Nephron progenitor cell (in vitro differentiated cells): ENCODE data around the gene SSBP4.
A peak's percentile ranks its signal among the peaks of the same experiment; 100 is the strongest.

ENCODE experiments used
- DNase-seq: peaks from one replicate; pipeline ENCODE4 v3.0.0; 2021
- H3K27ac Mint-ChIP-seq: 2 replicates; pipeline ENCODE4 v1.8.0; 2021; ENCODE audit warnings: mild to moderate bottlenecking, moderate library complexity, mixed read lengths
- H3K27me3 Mint-ChIP-seq: 2 replicates; pipeline ENCODE4 v1.8.0; 2021; ENCODE audit warnings: mild to moderate bottlenecking, low read depth, mixed read lengths; ENCODE audit not compliant: poor library complexity
- H3K36me3 Mint-ChIP-seq: 2 replicates; pipeline ENCODE4 v1.8.0; 2021; ENCODE audit warnings: low read depth, mixed read lengths
- H3K4me1 Mint-ChIP-seq: 2 replicates; pipeline ENCODE4 v1.8.0; 2021; ENCODE audit warnings: mixed read lengths
- H3K4me3 Mint-ChIP-seq: 2 replicates; pipeline ENCODE4 v1.8.0; 2021; ENCODE audit warnings: mild to moderate bottlenecking, moderate library complexity, mixed read lengths
- H3K9me3 Mint-ChIP-seq: 2 replicates; pipeline ENCODE4 v1.8.0; 2021; ENCODE audit warnings: mild to moderate bottlenecking, moderate library complexity, mixed read lengths
- CTCF ChIP-seq: fragments of 200-600 bp; sonication (generic); IDR thresholded peaks from 2 replicates; pipeline ENCODE4 v1.5.0; 2021; ENCODE audit warnings: antibody characterized with exemption

Gene SSBP4

DNA sequence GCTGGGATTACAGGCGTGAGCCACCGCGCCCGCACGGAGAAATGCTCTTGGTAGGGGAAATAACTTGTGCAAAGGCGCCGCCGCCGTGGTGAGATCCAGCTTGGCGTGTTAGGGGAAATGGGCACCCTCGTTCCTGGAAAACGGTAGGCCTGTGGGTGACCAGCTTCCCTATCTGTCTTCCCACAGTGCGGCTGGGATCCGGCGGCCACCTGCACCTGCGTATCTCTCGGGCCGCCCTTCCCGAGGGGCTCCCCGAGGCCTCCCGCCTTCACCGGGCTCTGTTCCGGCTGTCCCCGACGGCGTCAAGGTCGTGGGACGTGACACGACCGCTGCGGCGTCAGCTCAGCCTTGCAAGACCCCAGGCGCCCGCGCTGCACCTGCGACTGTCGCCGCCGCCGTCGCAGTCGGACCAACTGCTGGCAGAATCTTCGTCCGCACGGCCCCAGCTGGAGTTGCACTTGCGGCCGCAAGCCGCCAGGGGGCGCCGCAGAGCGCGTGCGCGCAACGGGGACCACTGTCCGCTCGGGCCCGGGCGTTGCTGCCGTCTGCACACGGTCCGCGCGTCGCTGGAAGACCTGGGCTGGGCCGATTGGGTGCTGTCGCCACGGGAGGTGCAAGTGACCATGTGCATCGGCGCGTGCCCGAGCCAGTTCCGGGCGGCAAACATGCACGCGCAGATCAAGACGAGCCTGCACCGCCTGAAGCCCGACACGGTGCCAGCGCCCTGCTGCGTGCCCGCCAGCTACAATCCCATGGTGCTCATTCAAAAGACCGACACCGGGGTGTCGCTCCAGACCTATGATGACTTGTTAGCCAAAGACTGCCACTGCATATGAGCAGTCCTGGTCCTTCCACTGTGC lies 30.9 kb upstream of the SSBP4 start:
- Mint-ChIP-seq H3K27me3 (peaks cover 52% of the 10 kb centered on the region), H3K9me3 (no peaks in the 10 kb centered on the region), H3K4me1 (peaks cover 26% of the 10 kb centered on the region), H3K36me3 (no peaks in the 10 kb centered on the region), H3K27ac (no peak overlapping the region), H3K4me3 (peak overlapping the region; percentile 52)
- peak; percentile 99 for TF ChIP-seq CTCF
- DNase-seq, result peak; percentile 91

DNA sequence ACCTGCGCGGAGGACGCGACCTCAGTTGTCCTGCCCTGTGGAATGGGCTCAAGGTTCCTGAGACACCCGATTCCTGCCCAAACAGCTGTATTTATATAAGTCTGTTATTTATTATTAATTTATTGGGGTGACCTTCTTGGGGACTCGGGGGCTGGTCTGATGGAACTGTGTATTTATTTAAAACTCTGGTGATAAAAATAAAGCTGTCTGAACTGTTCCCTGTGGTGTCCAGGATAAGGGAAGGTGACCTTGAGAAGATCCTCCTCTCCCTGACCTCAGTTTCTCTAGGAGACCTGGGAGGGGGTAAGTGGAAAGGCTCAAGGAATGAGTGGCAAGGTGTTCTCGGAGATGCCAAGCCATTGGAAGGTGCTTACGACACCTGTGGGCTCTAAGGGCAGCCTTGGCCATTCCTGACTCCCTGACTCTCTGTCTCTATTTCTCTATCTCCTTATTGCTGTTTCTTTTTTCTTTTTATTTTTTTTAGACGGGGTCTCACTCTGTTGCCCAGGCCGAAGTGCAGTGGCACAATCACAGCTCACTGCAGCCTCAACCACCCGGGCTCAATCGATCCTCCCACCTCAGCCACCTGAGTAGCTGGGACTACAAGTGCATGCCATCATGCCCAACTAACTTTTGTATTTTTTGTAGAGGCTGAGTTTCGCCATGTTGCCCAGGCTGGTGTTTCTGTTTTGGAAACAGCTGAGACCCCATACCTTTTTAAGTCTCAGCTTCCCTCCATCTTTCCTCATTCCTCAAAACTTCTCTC lies 30.1 kb upstream of the SSBP4 start:
- DNase-seq, result no peak
- H3K9me3 Mint-ChIP-seq, result no peaks in the 10 kb centered on the region

GRCh38 chr19:18389726-18390064 lies 29.5 kb upstream of the SSBP4 start:
- peaks cover 20% of the 10 kb centered on the region for H3K4me1 Mint-ChIP-seq
- H3K27me3 Mint-ChIP-seq, result peaks cover 48% of the 10 kb centered on the region
- no peaks in the 10 kb centered on the region for H3K9me3 Mint-ChIP-seq
- no peak for DNase-seq
- no peak overlapping the region for H3K4me3 Mint-ChIP-seq
- no peak for TF ChIP-seq CTCF
- H3K36me3 Mint-ChIP-seq, result no peaks in the 10 kb centered on the region
- no peak overlapping the region for H3K27ac Mint-ChIP-seq

More for the DNA sequence above, 30.1 kb upstream of the SSBP4 start:
- Mint-ChIP-seq H3K36me3 (no peaks in the 10 kb centered on the region), H3K27ac (no peak overlapping the region), H3K4me3 (no peak overlapping the region), H3K4me1 (peaks cover 25% of the 10 kb centered on the region), H3K27me3 (peaks cover 52% of the 10 kb centered on the region)
- TF ChIP-seq CTCF, result no peak

DNA sequence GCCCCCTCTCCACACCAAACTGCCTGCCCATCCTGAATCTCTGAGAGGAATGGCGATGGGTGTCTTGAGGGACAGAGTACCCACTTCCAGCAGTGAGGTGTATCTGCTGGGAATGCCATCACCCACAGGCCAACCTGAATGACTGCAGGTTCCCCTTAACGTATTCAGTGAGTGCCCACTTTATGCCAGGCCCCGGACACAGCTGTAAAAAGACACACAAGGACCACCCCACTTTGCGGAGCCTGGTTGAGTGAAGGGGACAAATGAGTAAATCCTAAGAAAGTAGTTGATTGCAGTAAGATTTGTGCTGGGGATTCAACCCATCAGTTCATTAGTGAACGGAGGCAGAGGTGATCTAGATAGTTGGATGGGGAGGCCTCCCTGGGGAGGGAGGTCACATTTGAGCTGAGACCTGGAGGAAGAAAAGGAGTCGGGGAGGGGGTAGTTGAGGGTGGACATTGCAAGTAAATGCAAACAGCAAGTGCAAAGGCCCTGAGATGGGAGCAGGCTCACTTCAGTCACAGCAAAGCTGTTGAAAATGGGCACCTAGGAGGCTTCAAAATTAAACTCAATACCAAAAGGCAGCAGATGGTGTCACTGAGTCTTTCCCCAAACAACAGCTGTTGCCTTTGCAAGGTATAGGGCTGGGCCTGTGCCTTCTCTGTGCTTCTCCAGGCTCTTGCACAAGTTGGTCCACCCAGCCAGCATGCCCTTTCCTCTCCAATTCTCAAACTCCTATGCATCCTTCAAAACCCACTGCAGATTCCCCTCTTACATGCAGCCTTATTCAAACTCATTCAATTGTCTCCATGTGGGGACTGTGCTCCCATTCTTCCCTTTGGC lies 28.9 kb upstream of the SSBP4 start:
- H3K27ac Mint-ChIP-seq, result no peak overlapping the region
- DNase-seq, result no peak
- peaks cover 16% of the 10 kb centered on the region for H3K4me1 Mint-ChIP-seq
- no peak for TF ChIP-seq CTCF
- H3K27me3 Mint-ChIP-seq, result peaks cover 48% of the 10 kb centered on the region
- H3K4me3 Mint-ChIP-seq, result no peak overlapping the region
- H3K9me3 Mint-ChIP-seq, result no peaks in the 10 kb centered on the region
- H3K36me3 Mint-ChIP-seq, result no peaks in the 10 kb centered on the region

DNA sequence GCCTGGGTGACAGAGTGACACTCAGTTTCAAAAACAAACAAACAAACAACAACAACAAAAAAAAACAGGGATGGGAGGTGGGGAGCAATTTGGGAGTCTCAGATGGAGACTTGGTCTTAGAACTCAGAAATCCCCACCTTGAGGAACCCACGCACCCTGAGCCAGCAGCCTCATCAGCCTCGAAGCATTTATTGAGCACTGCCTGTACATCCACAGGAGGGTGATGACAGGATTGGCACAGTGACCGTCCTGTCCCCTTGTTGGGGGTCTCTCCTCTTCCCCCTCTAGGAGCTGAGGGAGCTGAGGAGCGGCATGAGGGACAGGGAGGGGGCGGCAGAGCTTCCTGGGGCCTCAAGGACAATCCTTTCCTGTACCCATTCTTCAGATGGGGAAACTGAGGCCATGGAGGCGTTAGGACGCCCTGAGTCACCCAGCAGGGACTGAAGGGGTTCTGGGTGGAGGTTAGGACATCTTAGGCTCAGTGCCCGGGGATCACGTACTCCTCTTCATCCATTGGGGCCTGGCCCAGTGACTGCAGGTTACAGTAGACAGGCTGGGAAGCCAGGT lies 27.6 kb upstream of the SSBP4 start:
- no peak overlapping the region for H3K27ac Mint-ChIP-seq
- no peak overlapping the region for H3K4me3 Mint-ChIP-seq
- H3K4me1 Mint-ChIP-seq, result peaks cover 6% of the 10 kb centered on the region
- no peak for TF ChIP-seq CTCF
- H3K27me3 Mint-ChIP-seq, result peaks cover 36% of the 10 kb centered on the region
- DNase-seq, result no peak
- H3K9me3 Mint-ChIP-seq, result no peaks in the 10 kb centered on the region
- no peaks in the 10 kb centered on the region for H3K36me3 Mint-ChIP-seq
